A549 (cell line): ENCODE measurements around the gene KCNK3. TPM values are rescaled to one million over a fixed set of nuclear protein-coding genes. Genes with fewer than 3 reads are reported as not detected.

Source experiments
- ATAC-seq, 2 experiments: fragments of 200-7000 bp in 1 of 2; fragments of >200 bp in 1 of 2; cut with Nextera tagmentation in 1 of 2; cut with Tn5 transposase in 1 of 2; 3 replicates each; pipeline versions ENCODE4 v1.8.0 to v1.9.1; 2018 to 2020; ENCODE audit warnings: mild to moderate bottlenecking in 1 of 2, moderate library complexity in 1 of 2
- CTCF ChIA-PET: fragments of 300-600 bp; sonication (Branson Sonifier 250); formaldehyde crosslinking; extraction: SDS; loops from one replicate; lab custom pipeline; 2021; ENCODE audit warnings: antibody characterized with exemption, inconsistent platforms; lab: Yijun Ruan, JAX
- POLR2A ChIA-PET: fragments of 350-600 bp; formaldehyde crosslinking; extraction: SDS; loops from one replicate; lab custom pipeline; 2021; ENCODE audit warnings: antibody characterized with exemption, inconsistent platforms; lab: Yijun Ruan, JAX
- DNase-seq, 2 experiments: peaks; one replicate each; pipeline versions ENCODE4 v3.0.0 to v3.0.0-alpha.2; 2011 to 2016; ENCODE audit warnings: low read depth in 1 of 2, low spot score in 1 of 2
- FAIRE-seq: peaks from 2 replicates; lab custom pipeline; 2011; peaks lifted over from hg19 to GRCh38; lab: Jason Lieb, UNC
- H3K27ac ChIP-seq, 2 experiments: fragments of >200 bp; sonication (Bioruptor Twin); formaldehyde crosslinking; 3 replicates each; pipeline ENCODE4 v1.5.1; 2016 to 2017
- H3K4me1 ChIP-seq: fragments of >200 bp; sonication (Bioruptor Twin); formaldehyde crosslinking; 3 replicates; pipeline ENCODE4 v1.6.1; 2016
- H3K4me2 ChIP-seq: fragments of >200 bp; sonication (Bioruptor Twin); formaldehyde crosslinking; 3 replicates; pipeline ENCODE4 v1.6.1; 2016
- H3K4me3 ChIP-seq: fragments of >200 bp; sonication (Bioruptor Twin); formaldehyde crosslinking; 3 replicates; pipeline ENCODE4 v1.5.1; 2016
- H3K9me3 ChIP-seq: fragments of >200 bp; sonication (Bioruptor Twin); formaldehyde crosslinking; 3 replicates; pipeline ENCODE4 v1.6.1; 2016
- CBX2 ChIP-seq: fragments of 200-600 bp; sonication (generic); IDR thresholded peaks from 2 replicates; pipeline ENCODE4 v1.6.1; 2016; ENCODE audit warnings: low read depth, mild to moderate bottlenecking, borderline replicate concordance
- EHF ChIP-seq: fragments of 250-450 bp; sonication (Bioruptor Pico); IDR thresholded peaks from 2 replicates; pipeline ENCODE4 v1.5.0; 2020; ENCODE audit warnings: mild to moderate bottlenecking
- EP300 ChIP-seq, 2 experiments: fragments of >200 bp; sonication (Bioruptor Twin); formaldehyde crosslinking; IDR thresholded peaks; 2 replicates in 1 of 2; 3 replicates in 1 of 2; pipeline ENCODE4 v1.6.1; 2016 to 2017
- FOXS1 ChIP-seq: fragments of 250-450 bp; sonication (Bioruptor Pico); IDR thresholded peaks from 2 replicates; pipeline ENCODE4 v1.5.0; 2020; ENCODE audit warnings: mild to moderate bottlenecking, moderate library complexity
- HES2 ChIP-seq: fragments of >200 bp; sonication (Bioruptor Twin); formaldehyde crosslinking; IDR thresholded peaks from 2 replicates; pipeline ENCODE4 v1.6.1; 2016
- JUN ChIP-seq, 2 experiments: fragments of >200 bp; sonication (Bioruptor Twin); formaldehyde crosslinking; IDR thresholded peaks; 2 replicates in 1 of 2; 3 replicates in 1 of 2; pipeline ENCODE4 v1.6.1; 2016 to 2017
- KDM1A ChIP-seq: fragments of 200-600 bp; sonication (generic); IDR thresholded peaks from 2 replicates; pipeline ENCODE4 v1.6.1; 2016; ENCODE audit warnings: low read depth, mild to moderate bottlenecking
- KDM5A ChIP-seq: fragments of 200-600 bp; sonication (generic); IDR thresholded peaks from 2 replicates; pipeline ENCODE4 v1.6.1; 2016; ENCODE audit warnings: antibody characterized with exemption, mild to moderate bottlenecking
- MAX ChIP-seq: IDR thresholded peaks from 2 replicates; pipeline ENCODE4 v1.6.1; 2012
- MAZ ChIP-seq: fragments of 150-350 bp; IDR thresholded peaks from 2 replicates; pipeline ENCODE4 v1.6.1; 2014; ENCODE audit warnings: antibody characterized with exemption, low read depth, low read length, borderline replicate concordance
- MYC ChIP-seq: IDR thresholded peaks from 2 replicates; pipeline ENCODE4 v1.6.1; 2012; ENCODE audit warnings: mild to moderate bottlenecking, inconsistent platforms, low read length, improper control_type of control experiment, borderline replicate concordance
- NFE2L2 ChIP-seq: fragments of 150-350 bp; conservative IDR thresholded peaks from 2 replicates; pipeline ENCODE4 v1.6.1; 2014; ENCODE audit warnings: low read length
- PBX3 ChIP-seq: IDR thresholded peaks from 2 replicates; pipeline ENCODE4 v1.6.1; 2012
- RCOR1 ChIP-seq: fragments of 150-350 bp; IDR thresholded peaks from 2 replicates; pipeline ENCODE4 v1.6.1; 2014; ENCODE audit warnings: antibody characterized with exemption, low read length, low read depth
- SREBF2 ChIP-seq: fragments of 450-650 bp; IDR thresholded peaks from 2 replicates; pipeline ENCODE4 v1.6.1; 2014; ENCODE audit warnings: mild to moderate bottlenecking, moderate library complexity
- WGBS: methylation state at CpG from one replicate; pipeline ENCODE4 v1.1.6; 2017; ENCODE audit errors: missing lambda C conversion rate; 5-methylcytosine and 5-hydroxymethylcytosine counted together
- polyA plus RNA-seq, 4 experiments: library from polyadenylated mRNA; depleted of rRNA in 3 of 4; stranded (reverse); fragments of >200 nt; fragmentation: RNase III in 1 of 4; extraction: RNeasy Plus Mini Kit Qiagen cat#74134 plus additional on column Dnase treatment in 1 of 4; gene quantifications; 2 replicates in 3 of 4; 3 replicates in 1 of 4; pipeline ENCODE4 v1.2.3, GENCODE V29; 2011 to 2017

Gene KCNK3
- polyA plus RNA-seq, 2 of the 4 experiments (the other 2 are of a cell fraction), result 2.4 to 2.8 TPM

- POLR2A ChIA-PET, result interaction anchor here (0.9 kb wide), 1 partner anchor 12 kb away, joined by 3 read pairs; no protein-coding TSS in a partner anchor
- no peak for DNase-seq
- TF ChIP-seq CBX2, result no peak
- TF ChIP-seq MAZ, result no peak
- TF ChIP-seq PBX3, result no peak
- no peak for TF ChIP-seq SREBF2
- no peak for TF ChIP-seq MAX
Observed at GRCh38 chr2:26765475-26766200, 73.1 kb downstream of the KCNK3 start.

GRCh38 chr2:26767129-26767528, 74.6 kb downstream of the KCNK3 start:
- H3K4me1 ChIP-seq, result peaks cover 80% of the 10 kb centered on the region
- H3K4me3 ChIP-seq, result no peak overlapping the region
- WGBS, result 92% methylated on average over 5 of the region's 5 CpGs

More at GRCh38 chr2:26765475-26766200, 73.1 kb downstream of the KCNK3 start:
- no peak for FAIRE-seq
- H3K4me1 ChIP-seq, result peaks cover 65% of the 10 kb centered on the region
- WGBS, result 81% methylated on average over 8 of the region's 10 CpGs
- peak overlapping the region; percentile 95 to 96 for H3K27ac ChIP-seq
- no peak for ATAC-seq
- peak overlapping the region; percentile 93 for H3K4me2 ChIP-seq
- no peaks in the 10 kb centered on the region for H3K9me3 ChIP-seq
- peak overlapping the region; percentile 96 for H3K4me3 ChIP-seq
- CTCF ChIA-PET, result interaction anchor here (1.0 to 6.5 kb wide), 5 partner anchors 9 to 187 kb away, joined by 3 to 38 read pairs (median 5); no protein-coding TSS in a partner anchor

GRCh38 chr2:26767894-26768487, 75.5 kb downstream of the KCNK3 start:
- no peak for DNase-seq
- Histone ChIP-seq H3K9me3 (no peaks in the 10 kb centered on the region), H3K4me1 (peaks cover 88% of the 10 kb centered on the region), H3K4me3 (no peak overlapping the region), H3K27ac (peak overlapping the region in 1 of 2 experiments; percentile 95; a peak in 3 of 6 replicates), H3K4me2 (peak overlapping the region; percentile 65; the same call in 2 of the 3 replicates)
- POLR2A ChIA-PET, result interaction anchor here (2.1 kb wide), 1 partner anchor 18 kb away, joined by 5 read pairs; the partner anchor contains the start of gene CENPA
- TF ChIP-seq KDM1A (0 out of 2 replicates have a peak, but pooled peaks have one; percentile 25), HES2 (no peak)
- 96% methylated on average over 5 of the region's 5 CpGs for WGBS
- CTCF ChIA-PET, result interaction anchor here (0.7 to 6.5 kb wide), 8 partner anchors 8 to 161 kb away, joined by 3 to 38 read pairs (median 4); partner anchors contain the start of gene CENPA
- FAIRE-seq, result no peak
- ATAC-seq, result no peak

More at GRCh38 chr2:26767129-26767528, 74.6 kb downstream of the KCNK3 start:
- Histone ChIP-seq H3K27ac (peak overlapping the region; percentile 31 to 95; a peak in 5 of 6 replicates), H3K9me3 (no peaks in the 10 kb centered on the region), H3K4me2 (peak overlapping the region; percentile 93)
- TF ChIP-seq JUN (IDR thresholded peaks at IDR 0.05), result no peak
- no peak for TF ChIP-seq MYC
- no peak for TF ChIP-seq KDM1A
- no peak for TF ChIP-seq KDM5A
- no peak for TF ChIP-seq EP300 (IDR thresholded peaks at IDR 0.05)
- no peak for TF ChIP-seq NFE2L2
- ChIA-PET CTCF (interaction anchor here (1.1 to 6.5 kb wide), 5 partner anchors 7 to 23 kb away, joined by 4 to 38 read pairs (median 10); no protein-coding TSS in a partner anchor), POLR2A (no interaction called here)
- FAIRE-seq (no peak), ATAC-seq (no peak), DNase-seq (no peak)

- Histone ChIP-seq H3K4me3 (no peak overlapping the region), H3K4me1 (peaks cover 86% of the 10 kb centered on the region)
- ATAC-seq, result no peak
- no peak for FAIRE-seq
- no peak for TF ChIP-seq FOXS1 (CRISPR knock-in tag)
- no peak for TF ChIP-seq RCOR1
- TF ChIP-seq EHF (CRISPR knock-in tag), result no peak
- TF ChIP-seq, all 56 proteins: peak for 0
- no peak for DNase-seq
- POLR2A ChIA-PET, result interaction anchor here (1.5 to 2.1 kb wide), 2 partner anchors 11 to 17 kb away, joined by 3 to 5 read pairs; partner anchors contain the start of gene CENPA
- Histone ChIP-seq H3K27ac (peak overlapping the region; percentile 85 to 95), H3K4me2 (peak overlapping the region; percentile 65), H3K9me3 (no peaks in the 10 kb centered on the region)
- CTCF ChIA-PET, result interaction anchor here (0.8 to 6.5 kb wide), 13 partner anchors 9 to 163 kb away, joined by 3 to 38 read pairs (median 4); partner anchors contain the start of gene CENPA
- WGBS, result 93% methylated on average over 3 of the region's 3 CpGs
Observed at GRCh38 chr2:26768759-26769088, 76.2 kb downstream of the KCNK3 start.
